ENCODE data around the gene EYS.
"Not testable (repeated sequence)": the region's sequence is repeated elsewhere in the genome, so short reads cannot be mapped to it uniquely, and the experiment has no call there.

The EYS gene

GRCh38 chr6:65610746-65611145, 96.3 kb downstream of the EYS start:
- H3K4me3 ChIP-seq (ENCODE audit: low read depth, low read length): no peak overlapping the region
- DNase-seq (ENCODE audit: low read depth): no peak
- TF ChIP-seq CTCF (IDR thresholded peaks at IDR 0.05; ENCODE audit: control insufficient read depth, extremely low read depth, insufficient read depth): no peak

- no peak for TF ChIP-seq CTCF (IDR thresholded peaks at IDR 0.05; ENCODE audit: control insufficient read depth, extremely low read depth, insufficient read depth)
- DNase-seq (ENCODE audit: low read depth): no peak
- H3K4me3 ChIP-seq (ENCODE audit: low read depth, low read length): no peak overlapping the region
These were observed 111.5 kb downstream of the EYS start for GRCh38 chr6:65595540-65595939.

- H3K4me3 ChIP-seq (ENCODE audit: low read depth, low read length): no peak overlapping the region
- no peak for TF ChIP-seq CTCF (IDR thresholded peaks at IDR 0.05; ENCODE audit: control insufficient read depth, extremely low read depth, insufficient read depth)
- DNase-seq (ENCODE audit: low read depth): no peak
These were observed 136.7 kb downstream of the EYS start for GRCh38 chr6:65570340-65570739.

- DNase-seq (ENCODE audit: low read depth): no peak
- H3K4me3 ChIP-seq (ENCODE audit: low read depth, low read length): no peak overlapping the region
- no peak for TF ChIP-seq CTCF (IDR thresholded peaks at IDR 0.05; ENCODE audit: control insufficient read depth, extremely low read depth, insufficient read depth)
These were observed 137.5 kb downstream of the EYS start for GRCh38 chr6:65569505-65569904.

- not testable (repeated sequence) for H3K4me3 ChIP-seq (ENCODE audit: low read depth, low read length); DNase-seq (ENCODE audit: low read depth)
These were observed 138.0 kb downstream of the EYS start for GRCh38 chr6:65569056-65569455.

- DNase-seq (ENCODE audit: low read depth): no peak
- no peak overlapping the region for H3K4me3 ChIP-seq (ENCODE audit: low read depth, low read length)
- TF ChIP-seq CTCF (IDR thresholded peaks at IDR 0.05; ENCODE audit: control insufficient read depth, extremely low read depth, insufficient read depth): no peak
These were observed 140.9 kb downstream of the EYS start for GRCh38 chr6:65566117-65566516.

- TF ChIP-seq CTCF (IDR thresholded peaks at IDR 0.05; ENCODE audit: control insufficient read depth, extremely low read depth, insufficient read depth): no peak
- DNase-seq (ENCODE audit: low read depth): no peak
- H3K4me3 ChIP-seq (ENCODE audit: low read depth, low read length): no peak overlapping the region
These were observed 149.0 kb downstream of the EYS start for GRCh38 chr6:65558071-65558470.

- no peak overlapping the region for H3K4me3 ChIP-seq (ENCODE audit: low read depth, low read length)
- TF ChIP-seq CTCF (IDR thresholded peaks at IDR 0.05; ENCODE audit: control insufficient read depth, extremely low read depth, insufficient read depth): no peak
- DNase-seq (ENCODE audit: low read depth): no peak
These were observed 149.8 kb downstream of the EYS start for GRCh38 chr6:65557224-65557623.

Measured in LNCaP clone FGC (cell line).